Measurements from ENCODE around the gene RPS15.

DNA sequence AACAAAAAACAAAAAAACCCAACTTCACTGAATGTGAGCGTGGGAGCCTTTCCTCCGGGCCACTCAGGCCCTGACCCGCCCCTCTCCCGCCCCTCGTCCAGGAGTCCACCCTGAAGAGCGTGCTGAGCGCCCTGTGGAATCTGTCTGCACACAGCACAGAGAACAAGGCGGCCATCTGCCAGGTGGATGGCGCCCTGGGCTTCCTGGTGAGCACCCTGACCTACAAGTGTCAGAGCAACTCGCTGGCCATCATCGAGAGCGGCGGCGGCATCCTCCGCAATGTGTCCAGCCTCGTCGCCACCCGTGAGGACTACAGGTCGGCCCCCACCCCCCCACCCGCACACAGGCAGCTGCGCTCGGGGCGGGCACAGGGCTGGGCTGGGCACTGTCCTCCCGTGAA is 23.7 kb downstream of the RPS15 start:
- TF ChIP-seq, protein P1, sequence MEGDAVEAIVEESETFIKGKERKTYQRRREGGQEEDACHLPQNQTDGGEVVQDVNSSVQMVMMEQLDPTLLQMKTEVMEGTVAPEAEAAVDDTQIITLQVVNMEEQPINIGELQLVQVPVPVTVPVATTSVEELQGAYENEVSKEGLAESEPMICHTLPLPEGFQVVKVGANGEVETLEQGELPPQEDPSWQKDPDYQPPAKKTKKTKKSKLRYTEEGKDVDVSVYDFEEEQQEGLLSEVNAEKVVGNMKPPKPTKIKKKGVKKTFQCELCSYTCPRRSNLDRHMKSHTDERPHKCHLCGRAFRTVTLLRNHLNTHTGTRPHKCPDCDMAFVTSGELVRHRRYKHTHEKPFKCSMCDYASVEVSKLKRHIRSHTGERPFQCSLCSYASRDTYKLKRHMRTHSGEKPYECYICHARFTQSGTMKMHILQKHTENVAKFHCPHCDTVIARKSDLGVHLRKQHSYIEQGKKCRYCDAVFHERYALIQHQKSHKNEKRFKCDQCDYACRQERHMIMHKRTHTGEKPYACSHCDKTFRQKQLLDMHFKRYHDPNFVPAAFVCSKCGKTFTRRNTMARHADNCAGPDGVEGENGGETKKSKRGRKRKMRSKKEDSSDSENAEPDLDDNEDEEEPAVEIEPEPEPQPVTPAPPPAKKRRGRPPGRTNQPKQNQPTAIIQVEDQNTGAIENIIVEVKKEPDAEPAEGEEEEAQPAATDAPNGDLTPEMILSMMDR (optimal IDR thresholded peaks at IDR 0.05 in 1 of 3, IDR thresholded peaks at IDR 0.05 in 1 of 3, conservative IDR thresholded peaks at IDR 0.05 in 1 of 3; ENCODE audit: extremely low read depth in 1 of 3, insufficient read depth in 2 of 3, low read length in 3 of 3): no peak
- no peak for TF ChIP-seq EZH2 (IDR thresholded peaks at IDR 0.05; ENCODE audit: low read length)

Measured in keratinocyte (primary cell).